NT2/D1 (cell line): ENCODE results near the gene PTGR2.

Experiments used
- SUZ12 ChIP-seq: IDR thresholded peaks from 2 replicates; pipeline ENCODE4 v1.6.1; 2011; ENCODE audit not compliant: insufficient read length, insufficient read depth; ENCODE audit errors: extremely low read depth
- YY1 ChIP-seq: IDR thresholded peaks from 2 replicates; pipeline ENCODE4 v1.6.1; 2011; ENCODE audit not compliant: insufficient read length, insufficient read depth
- ZNF274 ChIP-seq: IDR thresholded peaks from 2 replicates; pipeline ENCODE4 v1.6.1; 2011; ENCODE audit warnings: mild to moderate bottlenecking, low read depth, low read length

GRCh38 chr14:73842201-73842600 is 9.4 kb upstream of the PTGR2 start:
- no peak for TF ChIP-seq YY1
- TF ChIP-seq ZNF274: no peak
- TF ChIP-seq SUZ12: no peak
